Lower leg skin (tissue), 3 donors: ENCODE measurements around the gene NR0B2.
"Not testable (repeated sequence)": the region's sequence is repeated elsewhere in the genome, so short reads cannot be mapped to it uniquely, and the experiment has no call there.

Experiments
- POLR2A ChIP-seq, 2 donors: fragments of 450-650 bp; IDR thresholded peaks; one replicate each; pipeline ENCODE4 v1.6.1; 2016 to 2017; ENCODE audit warnings: antibody characterized with exemption in 2 of 2, mild to moderate bottlenecking in 1 of 2, moderate library complexity in 1 of 2
- TF ChIP-seq, protein P1 (sequence below), 3 donors: fragments of 450-650 bp; IDR thresholded peaks; one replicate each; pipeline ENCODE4 v1.5.1; 2016; ENCODE audit warnings: antibody characterized with exemption in 3 of 3, mild to moderate bottlenecking in 3 of 3, moderate library complexity in 2 of 3

DNA sequence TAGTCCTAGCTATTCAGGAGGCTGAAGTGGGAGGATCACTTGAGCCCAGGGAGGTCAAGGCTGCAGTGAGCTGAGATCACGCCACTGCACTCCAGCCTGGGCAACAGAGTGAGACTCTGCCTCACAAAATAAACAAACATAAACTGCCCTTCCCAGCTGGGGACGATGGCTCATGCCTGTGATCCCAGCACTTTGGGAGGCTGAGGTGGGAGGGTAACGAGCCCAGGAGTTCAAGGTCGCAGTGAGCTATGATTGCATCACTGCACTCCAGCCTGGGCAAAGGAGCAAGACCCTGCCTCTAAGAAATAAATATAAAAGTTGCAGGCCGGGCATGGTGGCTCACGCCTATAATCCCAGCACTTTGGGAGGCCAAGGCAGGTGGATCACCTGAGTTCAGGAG lies 32.2 kb downstream of the NR0B2 start:
- not testable (repeated sequence) for TF ChIP-seq POLR2A (IDR thresholded peaks at IDR 0.05)
- TF ChIP-seq, protein P1, sequence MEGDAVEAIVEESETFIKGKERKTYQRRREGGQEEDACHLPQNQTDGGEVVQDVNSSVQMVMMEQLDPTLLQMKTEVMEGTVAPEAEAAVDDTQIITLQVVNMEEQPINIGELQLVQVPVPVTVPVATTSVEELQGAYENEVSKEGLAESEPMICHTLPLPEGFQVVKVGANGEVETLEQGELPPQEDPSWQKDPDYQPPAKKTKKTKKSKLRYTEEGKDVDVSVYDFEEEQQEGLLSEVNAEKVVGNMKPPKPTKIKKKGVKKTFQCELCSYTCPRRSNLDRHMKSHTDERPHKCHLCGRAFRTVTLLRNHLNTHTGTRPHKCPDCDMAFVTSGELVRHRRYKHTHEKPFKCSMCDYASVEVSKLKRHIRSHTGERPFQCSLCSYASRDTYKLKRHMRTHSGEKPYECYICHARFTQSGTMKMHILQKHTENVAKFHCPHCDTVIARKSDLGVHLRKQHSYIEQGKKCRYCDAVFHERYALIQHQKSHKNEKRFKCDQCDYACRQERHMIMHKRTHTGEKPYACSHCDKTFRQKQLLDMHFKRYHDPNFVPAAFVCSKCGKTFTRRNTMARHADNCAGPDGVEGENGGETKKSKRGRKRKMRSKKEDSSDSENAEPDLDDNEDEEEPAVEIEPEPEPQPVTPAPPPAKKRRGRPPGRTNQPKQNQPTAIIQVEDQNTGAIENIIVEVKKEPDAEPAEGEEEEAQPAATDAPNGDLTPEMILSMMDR (IDR thresholded peaks at IDR 0.05) = not testable (repeated sequence)
